HepG2 (cell line): ENCODE data around the gene CCL27. TPM values are rescaled to one million over a fixed set of nuclear protein-coding genes. Genes with fewer than 3 reads are reported as not detected.

ENCODE experiments used
- DNMT3B ChIP-seq: conservative IDR thresholded peaks from 2 replicates; pipeline ENCODE4 v1.6.1; 2016; ENCODE audit warnings: missing biosample characterization, control low read depth
- IRF2 ChIP-seq: IDR thresholded peaks from 2 replicates; pipeline ENCODE4 v1.6.1; 2018; ENCODE audit warnings: missing genetic modification reagents, missing compliant biosample characterization
- NKX3-1 ChIP-seq: sonication (generic); formaldehyde crosslinking; IDR thresholded peaks from 2 replicates; pipeline ENCODE4 v1.5.0; 2020; ENCODE audit warnings: missing genetic modification reagents
- POGZ ChIP-seq: sonication (generic); formaldehyde crosslinking; IDR thresholded peaks from 2 replicates; pipeline ENCODE4 v1.4.0; 2020; ENCODE audit warnings: mild to moderate bottlenecking, missing genetic modification reagents
- RCOR2 ChIP-seq: IDR thresholded peaks from 2 replicates; pipeline ENCODE4 v1.6.1; 2016; ENCODE audit warnings: missing biosample characterization, missing genetic modification reagents
- SAP130 ChIP-seq: IDR thresholded peaks from 2 replicates; pipeline ENCODE4 v1.6.1; 2016; ENCODE audit warnings: low read depth
- TEAD3 ChIP-seq: optimal IDR thresholded peaks from 2 replicates; pipeline ENCODE3; 2016; ENCODE audit warnings: borderline replicate concordance
- UBTF ChIP-seq: sonication (generic); formaldehyde crosslinking; IDR thresholded peaks from 2 replicates; pipeline ENCODE4 v1.4.0; 2020; ENCODE audit warnings: mild to moderate bottlenecking, missing genetic modification reagents
- ZNF121 ChIP-seq: sonication (generic); formaldehyde crosslinking; IDR thresholded peaks from 2 replicates; pipeline ENCODE4 v1.5.0; 2020; ENCODE audit warnings: mild to moderate bottlenecking, missing genetic modification reagents
- ZNF142 ChIP-seq: sonication (generic); formaldehyde crosslinking; IDR thresholded peaks from 2 replicates; pipeline ENCODE4 v1.4.0; 2020; ENCODE audit warnings: missing genetic modification reagents
- ZNF572 ChIP-seq: sonication (generic); formaldehyde crosslinking; IDR thresholded peaks from 2 replicates; pipeline ENCODE4 v1.5.1; 2020; ENCODE audit warnings: mild to moderate bottlenecking, missing genetic modification reagents
- ZNF607 ChIP-seq: sonication (generic); formaldehyde crosslinking; IDR thresholded peaks from 2 replicates; pipeline ENCODE4 v1.5.1; 2020; ENCODE audit warnings: missing genetic modification reagents, mild to moderate bottlenecking, borderline replicate concordance
- ZNF761 ChIP-seq: sonication (generic); formaldehyde crosslinking; conservative IDR thresholded peaks from 2 replicates; pipeline ENCODE4 v1.4.0; 2020; ENCODE audit warnings: mild to moderate bottlenecking, missing genetic modification reagents
- polyA plus RNA-seq, 8 experiments: library from polyadenylated mRNA; depleted of rRNA in 3 of 8; stranded (reverse) in 7 of 8; unstranded in 1 of 8; fragments of >200 nt; fragmentation: Illumina TruSeq in 4 of 8; extraction: Trizol in 4 of 8; gene quantifications; 2 replicates each; pipeline versions ENCODE4 v1.2.1 to v1.2.3, GENCODE V29; 2011 to 2016; ENCODE audit warnings: low read depth in 4 of 8, missing spikeins in 1 of 8, mixed read lengths in 1 of 8; ENCODE audit not compliant: insufficient read depth in 1 of 8
- total RNA-seq, 5 experiments: library from RNA; depleted of rRNA; stranded (reverse); fragments of >200 nt; fragmentation: Illumina TruSeq; extraction: Trizol; gene quantifications; 2 replicates each; pipeline ENCODE4 v1.2.3, GENCODE V29; 2016; ENCODE audit warnings: low read depth in 1 of 5
- TF ChIP-seq, protein P1 (sequence below), 2 experiments: sonication (generic) in 1 of 2; formaldehyde crosslinking in 1 of 2; IDR thresholded peaks; 2 replicates each; pipeline versions ENCODE4 v1.4.0 to v1.6.1; 2016 to 2020; ENCODE audit warnings: borderline replicate concordance in 1 of 2, low read depth in 1 of 2, mild to moderate bottlenecking in 1 of 2, missing genetic modification reagents in 1 of 2
- TF ChIP-seq, protein P2 (sequence below): sonication (generic); formaldehyde crosslinking; IDR thresholded peaks from 2 replicates; pipeline ENCODE4 v1.8.1; 2023; ENCODE audit warnings: mild to moderate bottlenecking, moderate library complexity, missing genetic modification reagents

The CCL27 gene
- total and polyA plus RNA-seq, 2 of the 13 experiments (the other 11 are each of a cell fraction or from before 2014, with no cell fraction given), result not detected

DNA sequence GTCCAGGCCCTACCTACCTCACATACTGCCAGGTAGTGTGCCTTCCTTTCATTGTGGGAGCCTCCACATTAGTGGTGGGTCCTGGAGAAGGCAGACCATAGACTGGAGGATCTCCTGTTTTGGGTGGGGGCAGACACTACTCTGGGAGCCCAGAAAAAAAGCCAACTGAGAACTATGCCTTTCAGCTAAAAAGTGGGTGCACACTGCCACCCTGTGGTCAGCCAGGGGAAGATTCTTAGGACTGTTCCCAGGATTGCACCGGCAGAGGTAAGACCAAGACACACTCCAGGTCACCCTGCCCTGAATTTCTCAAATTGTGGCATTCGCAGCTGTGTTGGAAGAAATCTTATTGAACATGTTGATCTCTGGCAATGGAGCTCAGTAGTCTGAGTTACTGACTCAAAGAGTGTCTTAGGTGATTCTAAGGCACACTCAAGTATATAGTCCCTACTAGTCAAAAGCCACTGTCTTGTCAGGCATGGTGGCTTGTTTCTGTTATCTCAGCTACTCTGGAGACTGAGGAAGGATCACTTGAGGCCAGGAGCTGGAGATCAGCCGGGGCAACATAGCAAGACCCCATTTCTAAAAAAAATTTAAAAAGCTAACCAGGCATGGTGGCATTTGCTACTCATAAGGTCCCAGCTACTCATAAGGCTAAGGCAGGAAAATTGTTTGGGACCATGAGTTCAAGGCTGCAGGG is 28.5 kb downstream of the CCL27 start (continued):
- TF ChIP-seq, protein P1, sequence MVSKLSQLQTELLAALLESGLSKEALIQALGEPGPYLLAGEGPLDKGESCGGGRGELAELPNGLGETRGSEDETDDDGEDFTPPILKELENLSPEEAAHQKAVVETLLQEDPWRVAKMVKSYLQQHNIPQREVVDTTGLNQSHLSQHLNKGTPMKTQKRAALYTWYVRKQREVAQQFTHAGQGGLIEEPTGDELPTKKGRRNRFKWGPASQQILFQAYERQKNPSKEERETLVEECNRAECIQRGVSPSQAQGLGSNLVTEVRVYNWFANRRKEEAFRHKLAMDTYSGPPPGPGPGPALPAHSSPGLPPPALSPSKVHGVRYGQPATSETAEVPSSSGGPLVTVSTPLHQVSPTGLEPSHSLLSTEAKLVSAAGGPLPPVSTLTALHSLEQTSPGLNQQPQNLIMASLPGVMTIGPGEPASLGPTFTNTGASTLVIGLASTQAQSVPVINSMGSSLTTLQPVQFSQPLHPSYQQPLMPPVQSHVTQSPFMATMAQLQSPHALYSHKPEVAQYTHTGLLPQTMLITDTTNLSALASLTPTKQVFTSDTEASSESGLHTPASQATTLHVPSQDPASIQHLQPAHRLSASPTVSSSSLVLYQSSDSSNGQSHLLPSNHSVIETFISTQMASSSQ (IDR thresholded peaks at IDR 0.05; ENCODE audit: low read depth), result no peak
- TF ChIP-seq, protein P1 (CRISPR knock-in tag; IDR thresholded peaks at IDR 0.05; ENCODE audit: borderline replicate concordance), result no peak
- TF ChIP-seq NKX3-1 (no peak), UBTF (CRISPR knock-in tag) (no peak), RCOR2 (CRISPR knock-in tag) (no peak), ZNF121 (CRISPR knock-in tag) (peak; percentile 89), ZNF761 (CRISPR knock-in tag) (no peak), ZNF607 (no peak), ZNF572 (no peak), SAP130 (0 out of 2 replicates have a peak, but pooled peaks have one; percentile 32), POGZ (CRISPR knock-in tag) (no peak), DNMT3B (CRISPR knock-in tag) (no peak), IRF2 (CRISPR knock-in tag) (0 out of 2 replicates have a peak, but pooled peaks have one; percentile 41), TEAD3 (peak; percentile 56), ZNF142 (CRISPR knock-in tag) (no peak)
- TF ChIP-seq, protein P2, sequence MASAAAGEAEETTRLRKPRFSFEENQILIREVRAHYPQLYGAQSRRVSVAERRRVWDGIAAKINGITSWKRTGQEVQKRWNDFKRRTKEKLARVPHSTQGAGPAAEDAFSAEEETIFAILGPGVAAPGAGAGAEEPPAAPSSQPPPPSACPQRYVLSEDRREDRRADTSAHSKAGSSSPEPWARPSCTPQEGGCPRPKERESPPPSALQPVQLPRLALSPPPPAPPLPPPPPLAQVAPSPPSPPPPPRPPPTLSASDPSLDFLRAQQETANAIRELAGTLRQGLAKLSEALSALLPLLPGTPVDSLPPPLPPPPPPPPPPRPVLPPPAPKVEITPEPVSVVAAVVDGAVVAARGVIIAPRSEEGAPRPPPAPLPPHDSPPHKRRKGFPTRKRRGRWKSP (CRISPR knock-in tag), result 0 out of 2 replicates have a peak, but pooled peaks have one; percentile 32
